Type B pancreatic cell (in vitro differentiated cells): ENCODE data around the gene LINC00632. TPM values are rescaled to one million over a fixed set of nuclear protein-coding genes. Genes with fewer than 3 reads are reported as not detected.
A peak's percentile ranks its signal among the peaks of the same experiment; 100 is the strongest.

Experiments
- DNase-seq: peaks from one replicate; pipeline ENCODE4 v3.0.0; 2021; ENCODE audit warnings: mixed read lengths; ENCODE audit not compliant: unreplicated experiment; ENCODE audit errors: extremely low spot score
- H3K27ac Mint-ChIP-seq: 2 replicates; pipeline ENCODE4 v1.8.0; 2021; ENCODE audit warnings: mild to moderate bottlenecking, mixed read lengths
- H3K27me3 Mint-ChIP-seq: 2 replicates; pipeline ENCODE4 v1.8.0; 2021; ENCODE audit warnings: mixed read lengths
- H3K36me3 Mint-ChIP-seq: 2 replicates; pipeline ENCODE4 v1.8.0; 2021; ENCODE audit warnings: mixed read lengths
- H3K4me1 Mint-ChIP-seq: one replicate; pipeline ENCODE4 v1.8.0; 2021; ENCODE audit warnings: mixed read lengths; ENCODE audit not compliant: unreplicated experiment
- H3K4me3 Mint-ChIP-seq: 2 replicates; pipeline ENCODE4 v1.8.0; 2021; ENCODE audit warnings: mild to moderate bottlenecking, mixed read lengths
- H3K9me3 Mint-ChIP-seq: 2 replicates; pipeline ENCODE4 v1.8.0; 2021; ENCODE audit warnings: mixed read lengths
- total RNA-seq: library from RNA; stranded (reverse); gene quantifications from 2 replicates; pipeline ENCODE4 v1.2.1, GENCODE V29; 2021; ENCODE audit warnings: low replicate concordance
- TF ChIP-seq, protein P1 (sequence below): fragments of 200-600 bp; sonication (generic); conservative IDR thresholded peaks from 2 replicates; pipeline ENCODE4 v1.5.0; 2021; ENCODE audit warnings: antibody characterized with exemption, mild to moderate bottlenecking

Gene LINC00632
- total RNA-seq, 1 donor from 2014 or later = 393 TPM

DNA sequence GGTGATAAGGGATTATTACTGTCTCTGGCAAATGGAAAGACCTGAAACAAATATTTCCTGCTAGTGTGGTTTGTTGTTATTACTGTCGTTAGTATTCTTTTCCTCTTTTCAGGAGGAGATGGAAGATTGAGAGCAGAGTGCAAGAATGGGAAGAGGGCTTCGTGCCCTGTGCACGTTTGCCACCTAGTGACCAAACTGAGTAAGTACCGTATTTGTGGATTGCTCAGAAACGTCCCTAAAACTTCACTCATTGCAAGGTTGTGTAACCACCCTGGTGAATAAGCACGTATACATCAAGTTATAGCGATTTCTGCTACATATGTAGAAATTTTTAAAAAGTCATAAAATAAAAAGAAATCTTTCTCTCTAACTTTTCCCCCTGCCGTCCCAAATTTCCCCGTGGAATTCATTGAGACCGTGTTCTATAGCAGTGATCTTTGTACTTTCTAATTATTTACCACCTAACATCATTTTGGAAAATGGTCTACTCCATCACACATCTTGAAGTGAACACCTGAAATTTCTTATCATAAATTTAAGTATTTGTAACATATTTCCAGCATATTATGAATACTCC is 24.3 kb downstream of the LINC00632 start:
- no peaks in the 10 kb centered on the region for H3K27me3 Mint-ChIP-seq
- no peaks in the 10 kb centered on the region for H3K4me1 Mint-ChIP-seq
- no peaks in the 10 kb centered on the region for H3K36me3 Mint-ChIP-seq
- H3K27ac Mint-ChIP-seq = no peak overlapping the region
- DNase-seq = no peak
- TF ChIP-seq, protein P1, sequence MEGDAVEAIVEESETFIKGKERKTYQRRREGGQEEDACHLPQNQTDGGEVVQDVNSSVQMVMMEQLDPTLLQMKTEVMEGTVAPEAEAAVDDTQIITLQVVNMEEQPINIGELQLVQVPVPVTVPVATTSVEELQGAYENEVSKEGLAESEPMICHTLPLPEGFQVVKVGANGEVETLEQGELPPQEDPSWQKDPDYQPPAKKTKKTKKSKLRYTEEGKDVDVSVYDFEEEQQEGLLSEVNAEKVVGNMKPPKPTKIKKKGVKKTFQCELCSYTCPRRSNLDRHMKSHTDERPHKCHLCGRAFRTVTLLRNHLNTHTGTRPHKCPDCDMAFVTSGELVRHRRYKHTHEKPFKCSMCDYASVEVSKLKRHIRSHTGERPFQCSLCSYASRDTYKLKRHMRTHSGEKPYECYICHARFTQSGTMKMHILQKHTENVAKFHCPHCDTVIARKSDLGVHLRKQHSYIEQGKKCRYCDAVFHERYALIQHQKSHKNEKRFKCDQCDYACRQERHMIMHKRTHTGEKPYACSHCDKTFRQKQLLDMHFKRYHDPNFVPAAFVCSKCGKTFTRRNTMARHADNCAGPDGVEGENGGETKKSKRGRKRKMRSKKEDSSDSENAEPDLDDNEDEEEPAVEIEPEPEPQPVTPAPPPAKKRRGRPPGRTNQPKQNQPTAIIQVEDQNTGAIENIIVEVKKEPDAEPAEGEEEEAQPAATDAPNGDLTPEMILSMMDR = peak; percentile 91
- no peak overlapping the region for H3K4me3 Mint-ChIP-seq
- H3K9me3 Mint-ChIP-seq = no peaks in the 10 kb centered on the region

DNA sequence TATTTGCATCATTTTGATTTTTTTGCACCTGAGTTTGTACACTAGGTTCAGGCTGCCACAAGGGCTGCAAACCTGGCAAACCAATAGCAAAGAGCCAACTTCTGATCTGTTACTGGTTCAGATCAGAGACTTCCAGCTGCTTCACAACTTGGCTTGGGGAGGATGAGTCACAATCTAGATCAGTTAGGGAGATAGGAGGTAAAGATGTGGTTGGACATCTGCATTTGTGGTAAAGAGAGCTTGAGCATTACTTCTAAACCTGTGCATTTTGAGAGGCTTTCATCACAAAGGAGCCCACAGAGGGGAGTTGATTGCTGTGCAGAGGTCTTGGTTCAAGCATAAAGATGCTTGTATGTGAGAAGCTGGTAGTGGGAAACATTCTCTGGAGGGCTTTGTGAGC is 34.5 kb downstream of the LINC00632 start:
- DNase-seq = no peak
- H3K27ac Mint-ChIP-seq = no peak overlapping the region
- no peaks in the 10 kb centered on the region for H3K36me3 Mint-ChIP-seq
- H3K27me3 Mint-ChIP-seq = no peaks in the 10 kb centered on the region
- TF ChIP-seq, protein P1 = no peak
- H3K4me1 Mint-ChIP-seq = no peaks in the 10 kb centered on the region
- no peak overlapping the region for H3K4me3 Mint-ChIP-seq
- no peaks in the 10 kb centered on the region for H3K9me3 Mint-ChIP-seq

DNA sequence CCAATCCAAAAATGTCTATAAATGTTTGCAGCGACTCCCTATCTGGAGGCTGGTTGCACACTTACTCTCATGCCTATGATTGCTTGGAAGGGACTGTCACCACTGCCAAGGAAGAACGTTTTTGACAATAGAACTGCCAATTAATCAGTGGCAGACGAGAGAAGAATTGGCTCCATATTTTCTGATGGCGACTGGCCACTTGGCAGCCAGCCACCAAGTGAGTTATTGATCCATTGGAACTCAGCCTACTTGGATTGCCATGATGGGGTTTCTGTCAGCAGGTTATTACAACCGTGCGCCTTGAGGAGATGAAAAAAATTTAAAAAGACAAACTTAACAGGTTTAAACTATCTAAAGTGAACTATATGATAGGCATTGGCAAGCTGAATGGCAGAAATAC is 47.4 kb downstream of the LINC00632 start:
- peaks cover under 1% of the 10 kb centered on the region for H3K4me1 Mint-ChIP-seq
- H3K27me3 Mint-ChIP-seq = peaks cover 6% of the 10 kb centered on the region
- H3K4me3 Mint-ChIP-seq = no peak overlapping the region
- DNase-seq = no peak
- no peaks in the 10 kb centered on the region for H3K36me3 Mint-ChIP-seq
- no peaks in the 10 kb centered on the region for H3K9me3 Mint-ChIP-seq
- no peak overlapping the region for H3K27ac Mint-ChIP-seq
- TF ChIP-seq, protein P1 = no peak

DNA sequence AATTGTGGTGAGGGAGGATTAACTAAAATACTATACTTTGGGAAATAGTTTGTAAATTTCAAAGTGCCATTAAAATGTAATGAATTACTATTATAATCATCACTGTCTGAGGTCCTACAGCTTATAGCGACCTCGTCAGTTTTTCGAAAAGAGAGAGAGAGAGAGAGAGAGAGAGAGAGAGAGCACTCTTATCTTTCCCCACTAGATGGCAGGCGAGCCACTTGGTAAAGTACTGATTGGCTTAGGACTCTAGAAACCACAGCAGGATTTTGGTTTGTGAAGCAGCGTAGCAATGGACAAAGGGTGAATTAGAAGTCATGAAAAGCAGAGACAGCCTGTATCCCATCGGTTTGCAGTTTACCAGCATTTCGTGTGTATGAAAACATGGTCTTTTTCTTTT is 52.5 kb downstream of the LINC00632 start:
- Mint-ChIP-seq H3K9me3 (no peaks in the 10 kb centered on the region), H3K27me3 (peaks cover 32% of the 10 kb centered on the region), H3K4me1 (peaks cover 4% of the 10 kb centered on the region), H3K36me3 (no peaks in the 10 kb centered on the region), H3K27ac (no peak overlapping the region), H3K4me3 (peak overlapping the region; percentile 36)
- no peak for DNase-seq
- TF ChIP-seq, protein P1 = peak; percentile 87

DNA sequence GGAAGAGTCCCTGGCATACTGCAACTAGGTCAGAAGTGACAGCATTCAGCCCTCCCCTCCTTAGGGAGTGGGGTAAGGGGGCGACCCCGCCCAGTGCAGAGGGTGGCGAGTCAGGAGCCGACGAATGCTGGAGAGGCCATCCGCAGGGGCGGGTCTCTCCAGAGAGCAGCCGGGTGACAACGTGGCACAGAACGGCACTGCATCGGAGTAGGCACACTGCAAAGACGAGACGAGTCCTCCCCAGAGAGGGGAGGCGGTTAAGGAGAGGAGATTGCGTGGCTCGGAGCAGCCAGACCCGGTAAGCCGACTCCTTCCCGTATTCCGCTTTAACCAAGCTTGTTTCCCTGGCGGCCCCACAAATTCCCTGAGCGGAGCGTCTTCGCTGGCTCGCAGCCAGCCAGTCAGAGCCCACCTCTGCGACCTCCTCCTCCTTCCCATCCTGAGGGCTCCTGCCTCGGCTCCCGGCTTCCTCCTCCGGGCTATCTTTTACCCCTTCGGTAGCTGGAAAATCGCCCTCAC is 54.9 kb downstream of the LINC00632 start:
- peak; percentile 69 for DNase-seq
- Mint-ChIP-seq H3K36me3 (no peaks in the 10 kb centered on the region), H3K9me3 (no peaks in the 10 kb centered on the region), H3K4me1 (peaks cover 4% of the 10 kb centered on the region), H3K4me3 (peak overlapping the region; percentile 89), H3K27ac (peak overlapping the region; percentile 47), H3K27me3 (peaks cover 32% of the 10 kb centered on the region)
- TF ChIP-seq, protein P1 = no peak
